Smooth muscle cell (in vitro differentiated cells): ENCODE results near the gene MRAP2. TPM values are rescaled to one million over a fixed set of nuclear protein-coding genes. Genes with fewer than 3 reads are reported as not detected.

Experiments
- DNase-seq: peaks from one replicate; lab custom pipeline; 2025; ENCODE audit not compliant: unreplicated experiment; lab: John Stamatoyannopoulos, UW
- H2AFZ ChIP-seq: fragments of 200-600 bp; sonication (generic); 2 replicates; pipeline ENCODE4 v1.6.0; 2016; ENCODE audit warnings: antibody characterized with exemption, low read depth, mild to moderate bottlenecking
- H3F3A ChIP-seq: fragments of 200-600 bp; sonication (generic); 2 replicates; pipeline ENCODE4 v1.6.0; 2017; ENCODE audit warnings: antibody characterized with exemption, low read depth
- H3K27ac ChIP-seq: fragments of 200-600 bp; sonication (generic); 2 replicates; pipeline ENCODE4 v1.5.1; 2016; ENCODE audit warnings: low read depth, mild to moderate bottlenecking
- H3K27me3 ChIP-seq: fragments of 200-600 bp; sonication (generic); 2 replicates; pipeline ENCODE4 v1.6.1; 2016; ENCODE audit warnings: low read depth, mild to moderate bottlenecking
- H3K36me3 ChIP-seq: fragments of 200-600 bp; sonication (generic); 2 replicates; pipeline ENCODE4 v1.5.1; 2016; ENCODE audit warnings: low read depth
- H3K4me1 ChIP-seq: fragments of 200-600 bp; sonication (generic); 2 replicates; pipeline ENCODE4 v1.5.1; 2016; ENCODE audit warnings: low read depth
- H3K4me2 ChIP-seq: fragments of 200-600 bp; sonication (generic); 2 replicates; pipeline ENCODE4 v1.6.0; 2016; ENCODE audit warnings: mild to moderate bottlenecking
- H3K4me3 ChIP-seq: fragments of 200-600 bp; sonication (generic); 2 replicates; pipeline ENCODE4 v1.5.1; 2016; ENCODE audit warnings: mild to moderate bottlenecking
- H3K79me2 ChIP-seq: fragments of 200-600 bp; sonication (generic); 2 replicates; pipeline ENCODE4 v1.6.0; 2016; ENCODE audit warnings: low read depth, mild to moderate bottlenecking
- H3K9ac ChIP-seq: fragments of 200-600 bp; sonication (generic); 2 replicates; pipeline ENCODE4 v1.6.0; 2016; ENCODE audit warnings: low read depth
- H3K9me3 ChIP-seq: fragments of 200-600 bp; sonication (generic); replicated peaks from 2 replicates; pipeline ENCODE4 v1.5.1; 2016; ENCODE audit warnings: low read depth
- H4K20me1 ChIP-seq: fragments of 200-600 bp; sonication (generic); 2 replicates; pipeline ENCODE4 v1.6.0; 2016; ENCODE audit warnings: low read depth
- WGBS: methylation state at CpG from one replicate; pipeline ENCODE4 v1.1.7; 2016; ENCODE audit warnings: low lambda C conversion rate; 5-methylcytosine and 5-hydroxymethylcytosine counted together
- polyA plus RNA-seq: library from polyadenylated mRNA; unstranded; fragments of >200 nt; fragmentation: Nextera tagmentation; extraction: Ambion mirVana; gene quantifications from 2 replicates; pipeline ENCODE4 v1.2.1, GENCODE V29; 2016
- total RNA-seq: library from RNA; depleted of rRNA; stranded (reverse); fragments of >200 nt; gene quantifications from 2 replicates; pipeline ENCODE4 v1.2.3, GENCODE V29; 2014
- TF ChIP-seq, protein P1 (sequence below): fragments of 200-600 bp; sonication (generic); IDR thresholded peaks from 2 replicates; pipeline ENCODE4 v1.5.1; 2017; ENCODE audit warnings: borderline replicate concordance, mild to moderate bottlenecking, antibody characterized with exemption; ENCODE audit not compliant: insufficient read depth, poor library complexity, severe bottlenecking

The MRAP2 gene
- total and polyA plus RNA-seq, 2 experiments from 2014 or later: 15.0 to 20.5 TPM

DNA sequence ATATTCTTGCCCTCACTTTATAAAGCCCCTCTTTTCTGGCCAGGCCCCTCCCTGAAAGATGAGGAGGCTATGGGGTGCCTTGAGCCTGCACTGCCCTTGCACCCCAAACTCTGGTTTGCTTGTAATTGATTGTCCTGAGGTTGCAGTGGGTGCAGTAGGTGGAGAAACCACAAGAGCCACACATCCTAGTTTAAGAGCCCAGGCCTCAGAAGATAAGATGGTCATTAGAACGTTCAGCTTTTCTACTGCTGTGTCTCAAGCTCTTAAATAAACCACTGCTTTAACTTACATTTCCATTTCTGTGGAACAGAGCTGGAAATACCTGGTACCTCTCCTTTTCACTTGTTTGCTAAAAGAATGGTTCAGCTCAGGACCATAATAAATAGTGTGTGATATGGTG is 9.0 kb downstream of the MRAP2 start:
- no peaks in the 10 kb centered on the region for H3K36me3 ChIP-seq
- H3K79me2 ChIP-seq: peaks cover 12% of the 10 kb centered on the region
- H3K4me2 ChIP-seq: no peak overlapping the region
- no peak overlapping the region for H3K4me3 ChIP-seq
- no peak overlapping the region for H2AFZ ChIP-seq
- no peaks in the 10 kb centered on the region for H3K4me1 ChIP-seq
- no peak for DNase-seq
- H4K20me1 ChIP-seq: no peaks in the 10 kb centered on the region
- H3F3A ChIP-seq: no peaks in the 10 kb centered on the region
- no peaks in the 10 kb centered on the region for H3K9me3 ChIP-seq
- no peak overlapping the region for H3K27ac ChIP-seq
- H3K27me3 ChIP-seq: no peaks in the 10 kb centered on the region
- no peak overlapping the region for H3K9ac ChIP-seq
- 48% methylated on average over 1 of the region's 1 CpG for WGBS
- TF ChIP-seq, protein P1, sequence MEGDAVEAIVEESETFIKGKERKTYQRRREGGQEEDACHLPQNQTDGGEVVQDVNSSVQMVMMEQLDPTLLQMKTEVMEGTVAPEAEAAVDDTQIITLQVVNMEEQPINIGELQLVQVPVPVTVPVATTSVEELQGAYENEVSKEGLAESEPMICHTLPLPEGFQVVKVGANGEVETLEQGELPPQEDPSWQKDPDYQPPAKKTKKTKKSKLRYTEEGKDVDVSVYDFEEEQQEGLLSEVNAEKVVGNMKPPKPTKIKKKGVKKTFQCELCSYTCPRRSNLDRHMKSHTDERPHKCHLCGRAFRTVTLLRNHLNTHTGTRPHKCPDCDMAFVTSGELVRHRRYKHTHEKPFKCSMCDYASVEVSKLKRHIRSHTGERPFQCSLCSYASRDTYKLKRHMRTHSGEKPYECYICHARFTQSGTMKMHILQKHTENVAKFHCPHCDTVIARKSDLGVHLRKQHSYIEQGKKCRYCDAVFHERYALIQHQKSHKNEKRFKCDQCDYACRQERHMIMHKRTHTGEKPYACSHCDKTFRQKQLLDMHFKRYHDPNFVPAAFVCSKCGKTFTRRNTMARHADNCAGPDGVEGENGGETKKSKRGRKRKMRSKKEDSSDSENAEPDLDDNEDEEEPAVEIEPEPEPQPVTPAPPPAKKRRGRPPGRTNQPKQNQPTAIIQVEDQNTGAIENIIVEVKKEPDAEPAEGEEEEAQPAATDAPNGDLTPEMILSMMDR: no peak

DNA sequence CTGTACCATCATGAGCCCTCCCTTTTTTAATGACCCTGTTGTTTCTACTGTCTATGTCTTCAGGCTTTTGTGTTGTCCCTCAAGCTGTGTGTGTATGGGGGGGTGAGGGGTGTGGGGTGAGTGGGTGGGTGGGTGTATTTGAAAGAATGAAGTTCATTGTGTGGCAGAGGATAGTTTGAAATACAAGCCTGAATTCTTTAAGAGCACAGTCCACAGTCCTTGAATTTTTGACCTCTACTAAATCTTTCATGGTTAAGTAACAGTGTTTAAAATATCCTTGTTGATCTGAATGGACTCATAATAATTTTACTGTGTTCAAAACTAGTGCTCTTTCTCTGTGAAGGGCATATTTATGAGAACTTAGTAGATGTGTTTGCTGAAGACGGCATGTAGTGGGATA is 10.0 kb downstream of the MRAP2 start:
- Histone ChIP-seq H2AFZ (no peak overlapping the region), H3K4me2 (no peak overlapping the region), H3K36me3 (no peaks in the 10 kb centered on the region), H3K27ac (no peak overlapping the region), H3K9ac (no peak overlapping the region), H4K20me1 (no peaks in the 10 kb centered on the region), H3F3A (no peaks in the 10 kb centered on the region), H3K79me2 (peaks cover 14% of the 10 kb centered on the region), H3K4me1 (no peaks in the 10 kb centered on the region), H3K4me3 (no peak overlapping the region), H3K9me3 (no peaks in the 10 kb centered on the region), H3K27me3 (no peaks in the 10 kb centered on the region)
- TF ChIP-seq, protein P1: no peak
- no peak for DNase-seq
- WGBS: 100% methylated on average over 1 of the region's 1 CpG

DNA sequence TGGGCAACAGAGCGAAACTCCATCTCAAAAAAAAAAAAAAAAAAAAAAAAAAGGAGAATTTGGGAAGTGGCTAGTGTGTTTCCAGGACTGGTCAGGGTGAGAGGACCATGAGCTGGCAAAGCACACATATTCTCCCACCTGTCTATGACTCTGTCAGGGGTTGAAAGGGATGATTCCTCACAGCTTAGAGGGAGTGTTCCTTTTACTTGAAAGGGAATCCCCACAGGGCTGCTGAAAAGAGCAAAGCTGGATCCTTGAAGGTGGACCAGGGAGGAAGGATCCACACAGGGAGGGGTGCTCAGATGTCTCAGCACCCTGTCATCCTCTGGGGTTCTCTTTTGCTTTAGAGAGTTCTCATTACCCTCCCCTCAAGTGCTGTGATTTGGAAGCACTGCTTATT is 13.2 kb downstream of the MRAP2 start:
- Histone ChIP-seq H2AFZ (no peak overlapping the region), H3K36me3 (no peaks in the 10 kb centered on the region), H3K27me3 (no peaks in the 10 kb centered on the region), H3K4me3 (no peak overlapping the region), H3K27ac (no peak overlapping the region), H3F3A (peaks cover 7% of the 10 kb centered on the region), H3K9ac (no peak overlapping the region), H3K9me3 (no peaks in the 10 kb centered on the region), H3K79me2 (peaks cover 6% of the 10 kb centered on the region), H3K4me2 (no peak overlapping the region), H4K20me1 (no peaks in the 10 kb centered on the region), H3K4me1 (peaks cover 4% of the 10 kb centered on the region)
- WGBS: 75% methylated on average over 1 of the region's 1 CpG
- no peak for DNase-seq
- TF ChIP-seq, protein P1: no peak

GRCh38 chr6:84048588-84048987 is 15.0 kb downstream of the MRAP2 start:
- 96% methylated on average over 5 of the region's 5 CpGs for WGBS
- Histone ChIP-seq H3K9ac (no peak overlapping the region), H3K27me3 (no peaks in the 10 kb centered on the region), H4K20me1 (no peaks in the 10 kb centered on the region), H3K4me2 (no peak overlapping the region), H2AFZ (no peak overlapping the region), H3K27ac (no peak overlapping the region), H3K4me1 (peaks cover 18% of the 10 kb centered on the region), H3K36me3 (no peaks in the 10 kb centered on the region), H3F3A (peaks cover 7% of the 10 kb centered on the region), H3K9me3 (no peaks in the 10 kb centered on the region), H3K4me3 (no peak overlapping the region), H3K79me2 (peaks cover 6% of the 10 kb centered on the region)
- DNase-seq: no peak
- TF ChIP-seq, protein P1: no peak
